Epithelial cell of esophagus (primary cell): Measurements from ENCODE around the gene OR4K2.

ENCODE experiments used
- DNase-seq: peaks from one replicate; pipeline ENCODE4 v3.0.0; 2010; ENCODE audit warnings: low read depth
- H3K4me3 ChIP-seq: 2 replicates; pipeline ENCODE4 v1.5.1; 2011; ENCODE audit warnings: mild to moderate bottlenecking, low read length, control low read depth
- CTCF ChIP-seq: IDR thresholded peaks from 2 replicates; pipeline ENCODE4 v1.5.1; 2011; ENCODE audit warnings: low read depth, mild to moderate bottlenecking, low read length, control low read depth, inconsistent platforms; ENCODE audit not compliant: insufficient read depth; ENCODE audit errors: missing control alignments

Gene OR4K2

GRCh38 chr14:19878029-19878642 lies 3.2 kb downstream of the OR4K2 start:
- TF ChIP-seq CTCF, result peak; percentile 9
- DNase-seq, result peak; percentile 10

GRCh38 chr14:19895282-19895681 lies 20.3 kb downstream of the OR4K2 start:
- TF ChIP-seq CTCF, result no peak
- no peak overlapping the region for H3K4me3 ChIP-seq
- DNase-seq, result no peak

More at GRCh38 chr14:19878029-19878642, 3.2 kb downstream of the OR4K2 start:
- H3K4me3 ChIP-seq, result no peak overlapping the region

GRCh38 chr14:19900999-19901398 lies 26.1 kb downstream of the OR4K2 start:
- no peak for TF ChIP-seq CTCF
- DNase-seq, result no peak
- H3K4me3 ChIP-seq, result no peak overlapping the region

GRCh38 chr14:19902409-19902808 lies 27.5 kb downstream of the OR4K2 start:
- TF ChIP-seq CTCF, result no peak
- H3K4me3 ChIP-seq, result no peak overlapping the region
- no peak for DNase-seq

GRCh38 chr14:19906665-19907064 lies 31.7 kb downstream of the OR4K2 start:
- no peak for DNase-seq
- no peak overlapping the region for H3K4me3 ChIP-seq
- no peak for TF ChIP-seq CTCF

GRCh38 chr14:19911114-19911513 lies 36.2 kb downstream of the OR4K2 start:
- no peak for TF ChIP-seq CTCF
- DNase-seq, result no peak

GRCh38 chr14:19917243-19917642 lies 42.3 kb downstream of the OR4K2 start:
- no peak for DNase-seq
- no peak for TF ChIP-seq CTCF
- no peak overlapping the region for H3K4me3 ChIP-seq

More at GRCh38 chr14:19911114-19911513, 36.2 kb downstream of the OR4K2 start:
- no peak overlapping the region for H3K4me3 ChIP-seq
